HPDE6-E6E7 (cell line): Measurements from ENCODE around the gene PALM2AKAP2.

Experiments
- DNase-seq: peaks from one replicate; pipeline ENCODE4 v3.0.0; 2011; ENCODE audit warnings: missing footprints; ENCODE audit errors: extremely low spot score

The PALM2AKAP2 gene

GRCh38 chr9:109779711-109780452 lies at the start of gene PALM2AKAP2:
Gene PALM2AKAP2 (plus strand): TSS chr9:109780198. CDS start chr9:109780489, 291 bp downstream.
- DNase-seq: peak; percentile 54

GRCh38 chr9:109730228-109730627 lies 49.8 kb upstream of the PALM2AKAP2 start:
- DNase-seq: no peak

- peak; percentile 40 for DNase-seq
These were observed 46.3 kb upstream of the PALM2AKAP2 start for GRCh38 chr9:109733690-109734089.

GRCh38 chr9:109734814-109735213 lies 45.2 kb upstream of the PALM2AKAP2 start:
- no peak for DNase-seq

- no peak for DNase-seq
These were observed 44.2 kb upstream of the PALM2AKAP2 start for GRCh38 chr9:109735801-109736200.

GRCh38 chr9:109737295-109737694 lies 42.7 kb upstream of the PALM2AKAP2 start:
- no peak for DNase-seq

- DNase-seq: no peak
These were observed 40.2 kb upstream of the PALM2AKAP2 start for GRCh38 chr9:109739760-109740159.

GRCh38 chr9:109742776-109743348 lies 37.1 kb upstream of the PALM2AKAP2 start:
- DNase-seq: no peak

GRCh38 chr9:109743696-109744095 lies 36.3 kb upstream of the PALM2AKAP2 start:
- DNase-seq: no peak

GRCh38 chr9:109745335-109746283 lies 34.4 kb upstream of the PALM2AKAP2 start:
- no peak for DNase-seq

- no peak for DNase-seq
These were observed 28.7 kb upstream of the PALM2AKAP2 start for GRCh38 chr9:109751253-109751652.

- no peak for DNase-seq
These were observed 26.7 kb upstream of the PALM2AKAP2 start for GRCh38 chr9:109753308-109753707.

GRCh38 chr9:109755040-109755439 lies 25.0 kb upstream of the PALM2AKAP2 start:
- DNase-seq: no peak

- DNase-seq: no peak
These were observed 20.4 kb upstream of the PALM2AKAP2 start for GRCh38 chr9:109759589-109759988.

GRCh38 chr9:109765278-109765677 lies 14.7 kb upstream of the PALM2AKAP2 start:
- DNase-seq: no peak

GRCh38 chr9:109765830-109766229 lies 14.2 kb upstream of the PALM2AKAP2 start:
- no peak for DNase-seq

GRCh38 chr9:109766351-109766750 lies 13.6 kb upstream of the PALM2AKAP2 start:
- peak; percentile 23 for DNase-seq

GRCh38 chr9:109767404-109767803 lies 12.6 kb upstream of the PALM2AKAP2 start:
- no peak for DNase-seq

GRCh38 chr9:109767814-109768213 lies 12.2 kb upstream of the PALM2AKAP2 start:
- DNase-seq: no peak

- DNase-seq: no peak
These were observed 10.7 kb upstream of the PALM2AKAP2 start for GRCh38 chr9:109769250-109769649.

GRCh38 chr9:109770101-109770500 lies 9.9 kb upstream of the PALM2AKAP2 start:
- DNase-seq: no peak

GRCh38 chr9:109771087-109771486 lies 8.9 kb upstream of the PALM2AKAP2 start:
- no peak for DNase-seq
